ENCODE results near the gene FEM1A.
"Not testable (repeated sequence)": the region's sequence is repeated elsewhere in the genome, so short reads cannot be mapped to it uniquely, and the experiment has no call there.

FEM1A gene

GRCh38 chr19:4775627-4776152, 15.8 kb upstream of the FEM1A start:
- FAIRE-seq, result no peak
- TF ChIP-seq POLR2A (IDR thresholded peaks at IDR 0.05; ENCODE audit: low read depth, low read length) (no peak), POLR2AphosphoS5 (IDR thresholded peaks at IDR 0.05; ENCODE audit: low read depth, low read length) (no peak), TAF1 (IDR thresholded peaks at IDR 0.05; ENCODE audit: borderline replicate concordance, low read depth, low read length) (no peak)
- DNase-seq (ENCODE audit: insufficient read length), result no peak

GRCh38 chr19:4776436-4777211, 14.9 kb upstream of the FEM1A start:
- TF ChIP-seq POLR2AphosphoS5 (IDR thresholded peaks at IDR 0.05; ENCODE audit: low read depth, low read length), result no peak
- no peak for TF ChIP-seq TAF1 (IDR thresholded peaks at IDR 0.05; ENCODE audit: borderline replicate concordance, low read depth, low read length)
- no peak for TF ChIP-seq POLR2A (IDR thresholded peaks at IDR 0.05; ENCODE audit: low read depth, low read length)
- no peak for DNase-seq (ENCODE audit: insufficient read length)
- FAIRE-seq, result no peak

GRCh38 chr19:4778124-4778523, 13.4 kb upstream of the FEM1A start:
- DNase-seq (ENCODE audit: insufficient read length); FAIRE-seq: not testable (repeated sequence)

- no peak for TF ChIP-seq POLR2A (IDR thresholded peaks at IDR 0.05; ENCODE audit: low read depth, low read length)
- TF ChIP-seq TAF1 (IDR thresholded peaks at IDR 0.05; ENCODE audit: borderline replicate concordance, low read depth, low read length), result no peak
- no peak for TF ChIP-seq POLR2AphosphoS5 (IDR thresholded peaks at IDR 0.05; ENCODE audit: low read depth, low read length)
- FAIRE-seq, result no peak
- no peak for DNase-seq (ENCODE audit: insufficient read length)
These were observed 10.7 kb upstream of the FEM1A start for GRCh38 chr19:4780860-4781259.

- TF ChIP-seq POLR2A (IDR thresholded peaks at IDR 0.05; ENCODE audit: low read depth, low read length) (no peak), TAF1 (IDR thresholded peaks at IDR 0.05; ENCODE audit: borderline replicate concordance, low read depth, low read length) (no peak), POLR2AphosphoS5 (IDR thresholded peaks at IDR 0.05; ENCODE audit: low read depth, low read length) (no peak)
- no peak for DNase-seq (ENCODE audit: insufficient read length)
- FAIRE-seq, result no peak
These were observed 9.7 kb upstream of the FEM1A start for GRCh38 chr19:4781801-4782200.

GRCh38 chr19:4786412-4787016, 5.0 kb upstream of the FEM1A start:
- not testable (repeated sequence) for DNase-seq (ENCODE audit: insufficient read length); FAIRE-seq

- DNase-seq (ENCODE audit: insufficient read length); FAIRE-seq: not testable (repeated sequence)
These were observed 708 bp downstream of the FEM1A start for GRCh38 chr19:4792019-4792865.

GRCh38 chr19:4792866-4793195, 1.3 kb downstream of the FEM1A start:
- DNase-seq (ENCODE audit: insufficient read length); FAIRE-seq: not testable (repeated sequence)

GRCh38 chr19:4793278-4793677, 1.7 kb downstream of the FEM1A start:
- FAIRE-seq; DNase-seq (ENCODE audit: insufficient read length): not testable (repeated sequence)

- no peak for TF ChIP-seq TAF1 (IDR thresholded peaks at IDR 0.05; ENCODE audit: borderline replicate concordance, low read depth, low read length)
- no peak for TF ChIP-seq POLR2AphosphoS5 (IDR thresholded peaks at IDR 0.05; ENCODE audit: low read depth, low read length)
- no peak for TF ChIP-seq POLR2A (IDR thresholded peaks at IDR 0.05; ENCODE audit: low read depth, low read length)
- FAIRE-seq, result no peak
- DNase-seq (ENCODE audit: insufficient read length), result no peak
These were observed 3.4 kb downstream of the FEM1A start for GRCh38 chr19:4794971-4795370.

- FAIRE-seq, result no peak
- no peak for TF ChIP-seq POLR2A (IDR thresholded peaks at IDR 0.05; ENCODE audit: low read depth, low read length)
- TF ChIP-seq TAF1 (IDR thresholded peaks at IDR 0.05; ENCODE audit: borderline replicate concordance, low read depth, low read length), result no peak
- DNase-seq (ENCODE audit: insufficient read length), result no peak
These were observed 3.9 kb downstream of the FEM1A start for GRCh38 chr19:4795400-4795799.

GRCh38 chr19:4800591-4801081, 9.1 kb downstream of the FEM1A start:
- FAIRE-seq (no peak), DNase-seq (ENCODE audit: insufficient read length) (no peak)
- TF ChIP-seq TAF1 (IDR thresholded peaks at IDR 0.05; ENCODE audit: borderline replicate concordance, low read depth, low read length), result no peak
- TF ChIP-seq POLR2A (IDR thresholded peaks at IDR 0.05; ENCODE audit: low read depth, low read length), result no peak
